SK-N-SH (cell line): ENCODE results near the gene CNNM3. TPM values are rescaled to one million over a fixed set of nuclear protein-coding genes. Genes with fewer than 3 reads are reported as not detected.
A peak's percentile ranks its signal among the peaks of the same experiment; 100 is the strongest.
"Not testable (repeated sequence)": the region's sequence is repeated elsewhere in the genome, so short reads cannot be mapped to it uniquely, and the experiment has no call there.

Source experiments
- CTCF ChIA-PET: fragments of 300-600, 350-600 bp; formaldehyde crosslinking; extraction: SDS; loops from one replicate; lab custom pipeline; 2021; lab: Yijun Ruan, JAX
- POLR2A ChIA-PET: fragments of 350-600 bp; sonication (Branson Sonifier 250); formaldehyde crosslinking; extraction: SDS; loops from one replicate; lab custom pipeline; 2020; ENCODE audit warnings: antibody characterized with exemption, inconsistent platforms; lab: Yijun Ruan, JAX
- DNase-seq: peaks from one replicate; pipeline ENCODE4 v3.0.0; 2012
- H2AFZ ChIP-seq: fragments of 200-600 bp; sonication (generic); 2 replicates; pipeline ENCODE4 v1.8.1; 2016; ENCODE audit warnings: antibody characterized with exemption, mild to moderate bottlenecking, low read depth
- H3F3A ChIP-seq: fragments of 200-600 bp; sonication (generic); replicated peaks from 2 replicates; pipeline ENCODE3; 2016; ENCODE audit warnings: antibody characterized with exemption, mild to moderate bottlenecking; ENCODE audit not compliant: insufficient read depth
- H3K27ac ChIP-seq, 2 experiments: fragments of 200-500 bp in 1 of 2; fragments of 200-600 bp in 1 of 2; sonication (Bioruptor generic) in 1 of 2; sonication (generic), shearing (Covaris generic) in 1 of 2; 2 replicates each; pipeline versions ENCODE4 v1.5.1 to v1.6.1; 2014 to 2016; ENCODE audit warnings: low read depth in 2 of 2, inconsistent platforms in 1 of 2, low read length in 1 of 2, mild to moderate bottlenecking in 1 of 2, mixed read lengths in 1 of 2
- H3K27me3 ChIP-seq: fragments of 200-600 bp; sonication (generic), shearing (Covaris generic); 2 replicates; pipeline ENCODE4 v1.6.1; 2016; ENCODE audit warnings: mixed run types; ENCODE audit not compliant: insufficient read depth
- H3K36me3 ChIP-seq, 2 experiments: fragments of 200-500 bp in 1 of 2; fragments of 200-600 bp in 1 of 2; sonication (Bioruptor generic) in 1 of 2; sonication (generic) in 1 of 2; replicated peaks in 1 of 2; 2 replicates each; pipeline versions ENCODE3 to v1.5.1; 2014 to 2016; ENCODE audit warnings: low read length in 1 of 2, mild to moderate bottlenecking in 1 of 2; ENCODE audit not compliant: insufficient read depth in 2 of 2, control insufficient read depth in 1 of 2
- H3K4me1 ChIP-seq, 2 experiments: fragments of 200-500 bp in 1 of 2; fragments of 200-600 bp in 1 of 2; sonication (Bioruptor generic) in 1 of 2; sonication (generic), shearing (Covaris generic) in 1 of 2; 2 replicates each; pipeline versions ENCODE4 v1.5.1 to v1.6.1; 2014 to 2016; ENCODE audit warnings: low read depth in 1 of 2, low read length in 1 of 2, mixed run types in 1 of 2; ENCODE audit not compliant: insufficient read depth in 2 of 2, control insufficient read depth in 1 of 2
- H3K4me2 ChIP-seq: fragments of 200-600 bp; sonication (generic), shearing (Covaris generic); 2 replicates; pipeline ENCODE4 v1.6.1; 2017; ENCODE audit warnings: mixed run types
- H3K4me3 ChIP-seq, 2 experiments: fragments of 200-500 bp in 1 of 2; fragments of 200-600 bp in 1 of 2; sonication (Bioruptor generic) in 1 of 2; sonication (generic), shearing (Covaris generic) in 1 of 2; 2 replicates each; pipeline versions ENCODE4 v1.5.1 to v1.8.1; 2014 to 2016; ENCODE audit warnings: low read depth in 2 of 2, inconsistent platforms in 1 of 2, low read length in 1 of 2, mild to moderate bottlenecking in 1 of 2, mixed read lengths in 1 of 2, moderate library complexity in 1 of 2
- H3K79me2 ChIP-seq: fragments of 200-600 bp; sonication (generic); 2 replicates; pipeline ENCODE4 v1.8.1; 2017; ENCODE audit warnings: mild to moderate bottlenecking; ENCODE audit not compliant: insufficient read depth
- H3K9ac ChIP-seq: fragments of 200-600 bp; sonication (generic); 2 replicates; pipeline ENCODE4 v1.6.1; 2017; ENCODE audit warnings: mixed run types
- H3K9me2 ChIP-seq: fragments of 200-600 bp; sonication (generic); 2 replicates; pipeline ENCODE4 v1.6.1; 2017; ENCODE audit warnings: mixed run types
- H3K9me3 ChIP-seq: fragments of 200-600 bp; sonication (generic); 2 replicates; pipeline ENCODE4 v1.6.1; 2017; ENCODE audit warnings: mixed run types, mild to moderate bottlenecking, moderate library complexity
- H4K20me1 ChIP-seq: fragments of 200-600 bp; sonication (generic); 2 replicates; pipeline ENCODE4 v1.6.1; 2017; ENCODE audit warnings: mild to moderate bottlenecking, mixed run types; ENCODE audit not compliant: insufficient read depth
- FOXM1 ChIP-seq: IDR thresholded peaks from 2 replicates; pipeline ENCODE4 v1.4.0; 2012; ENCODE audit warnings: low read depth, mild to moderate bottlenecking
- GATA2 ChIP-seq: sonication (generic); formaldehyde crosslinking; IDR thresholded peaks from 2 replicates; pipeline ENCODE4 v1.5.0; 2020; ENCODE audit warnings: mild to moderate bottlenecking, missing genetic modification reagents
- RFX5 ChIP-seq: IDR thresholded peaks from 2 replicates; pipeline ENCODE4 v1.6.1; 2012; ENCODE audit warnings: mild to moderate bottlenecking, improper control_type of control experiment, low read length
- RXRA ChIP-seq: IDR thresholded peaks from 2 replicates; pipeline ENCODE4 v1.4.0; 2012; ENCODE audit warnings: low read depth, mild to moderate bottlenecking, borderline replicate concordance
- TAF1 ChIP-seq: IDR thresholded peaks from 2 replicates; pipeline ENCODE4 v1.6.1; 2012; ENCODE audit warnings: low read depth, mild to moderate bottlenecking, low read length, moderate library complexity, borderline replicate concordance
- TCF12 ChIP-seq: IDR thresholded peaks from 2 replicates; pipeline ENCODE4 v1.4.0; 2012
- WGBS: methylation state at CpG from one replicate; pipeline ENCODE4 v1.1.6; 2017; ENCODE audit warnings: low lambda C conversion rate; 5-methylcytosine and 5-hydroxymethylcytosine counted together
- polyA plus RNA-seq, 3 experiments: library from polyadenylated mRNA; depleted of rRNA; stranded (reverse); fragments of >200 nt; gene quantifications; 2 replicates each; pipeline ENCODE4 v1.2.3, GENCODE V29; 2012
- TF ChIP-seq, protein P1 (sequence below): IDR thresholded peaks from 2 replicates; pipeline ENCODE4 v1.4.0; 2012; ENCODE audit warnings: low read depth, borderline replicate concordance

CNNM3 gene
- polyA plus RNA-seq, 1 of the 3 experiments (the other 2 are of a cell fraction): 14.7 TPM

DNA sequence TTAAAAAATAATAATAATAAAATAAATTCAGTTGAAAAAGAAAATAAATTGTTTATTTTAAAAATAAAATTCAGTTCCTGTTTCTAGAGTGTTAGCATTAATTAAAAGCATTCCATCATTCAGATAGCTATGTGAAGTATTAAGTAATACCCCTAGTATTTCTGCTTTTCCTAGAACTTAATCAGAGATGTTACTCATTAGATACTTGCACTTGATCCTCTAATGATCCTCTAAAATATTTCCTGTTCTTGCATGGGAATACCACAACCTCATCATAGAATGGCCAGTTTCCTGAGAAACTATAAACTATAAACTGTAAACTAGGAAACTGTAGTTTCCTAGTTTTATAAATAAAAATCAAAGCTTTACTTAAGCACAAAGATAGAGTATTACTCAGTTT lies 11.1 kb upstream of the CNNM3 start:
- H2AFZ ChIP-seq: no peak overlapping the region
- no peaks in the 10 kb centered on the region for H3K9me2 ChIP-seq
- H3K9ac ChIP-seq: no peak overlapping the region
- no peak overlapping the region for H3K4me2 ChIP-seq
- no peaks in the 10 kb centered on the region for H3K79me2 ChIP-seq
- no peak overlapping the region for H3K4me3 ChIP-seq
- ChIA-PET POLR2A (no interaction called here), CTCF (no interaction called here)
- DNase-seq: no peak
- no peaks in the 10 kb centered on the region for H4K20me1 ChIP-seq
- H3K27ac ChIP-seq: peak overlapping the region in 1 of 2 experiments; percentile 53; a peak in 1 of 4 replicates
- peaks cover 0 to 17% of the 10 kb centered on the region in 2 experiments; a peak in 1 of 4 replicates for H3K4me1 ChIP-seq
- no peaks in the 10 kb centered on the region for H3K36me3 ChIP-seq
- H3K27me3 ChIP-seq: no peaks in the 10 kb centered on the region
- TF ChIP-seq FOXM1 (no peak), TAF1 (no peak)
- TF ChIP-seq, protein P1, sequence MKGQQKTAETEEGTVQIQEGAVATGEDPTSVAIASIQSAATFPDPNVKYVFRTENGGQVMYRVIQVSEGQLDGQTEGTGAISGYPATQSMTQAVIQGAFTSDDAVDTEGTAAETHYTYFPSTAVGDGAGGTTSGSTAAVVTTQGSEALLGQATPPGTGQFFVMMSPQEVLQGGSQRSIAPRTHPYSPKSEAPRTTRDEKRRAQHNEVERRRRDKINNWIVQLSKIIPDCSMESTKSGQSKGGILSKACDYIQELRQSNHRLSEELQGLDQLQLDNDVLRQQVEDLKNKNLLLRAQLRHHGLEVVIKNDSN: no peak
- no peaks in the 10 kb centered on the region for H3F3A ChIP-seq
- no peaks in the 10 kb centered on the region for H3K9me3 ChIP-seq

DNA sequence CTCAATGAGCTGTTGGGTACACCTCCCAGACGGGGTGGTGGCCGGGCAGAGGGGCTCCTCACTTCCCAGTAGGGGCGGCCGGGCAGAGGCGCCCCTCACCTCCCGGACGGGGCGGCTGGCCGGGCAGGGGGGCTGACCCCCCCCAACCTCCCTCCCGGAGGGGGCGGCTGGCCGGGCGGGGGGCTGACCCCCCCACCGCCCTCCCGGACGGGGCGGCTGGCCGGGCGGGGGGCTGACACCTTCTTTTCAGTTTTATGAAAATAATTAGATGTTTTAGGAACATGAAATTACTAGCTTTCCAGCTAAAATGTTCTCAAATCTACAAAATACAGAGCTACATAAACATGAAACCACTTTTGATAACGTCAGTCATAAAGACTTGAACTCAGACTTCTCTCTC lies 10.1 kb upstream of the CNNM3 start:
- H3F3A ChIP-seq, H3K27ac ChIP-seq, H3K79me2 ChIP-seq, H3K36me3 ChIP-seq, H3K9me3 ChIP-seq, H3K4me2 ChIP-seq, H2AFZ ChIP-seq, DNase-seq, POLR2A ChIA-PET, H3K9me2 ChIP-seq, H3K27me3 ChIP-seq, H4K20me1 ChIP-seq, H3K9ac ChIP-seq, H3K4me3 ChIP-seq: not testable (repeated sequence)
- peaks cover 0 to 11% of the 10 kb centered on the region in 2 experiments; a peak in 1 of 4 replicates for H3K4me1 ChIP-seq
- WGBS: 97% methylated on average over 17 of the region's 20 CpGs
- CTCF ChIA-PET: interaction anchor here (1.1 to 1.5 kb wide), 2 partner anchors 10 to 22 kb away, joined by 3 to 6 read pairs; partner anchors contain the start of gene CNNM3

DNA sequence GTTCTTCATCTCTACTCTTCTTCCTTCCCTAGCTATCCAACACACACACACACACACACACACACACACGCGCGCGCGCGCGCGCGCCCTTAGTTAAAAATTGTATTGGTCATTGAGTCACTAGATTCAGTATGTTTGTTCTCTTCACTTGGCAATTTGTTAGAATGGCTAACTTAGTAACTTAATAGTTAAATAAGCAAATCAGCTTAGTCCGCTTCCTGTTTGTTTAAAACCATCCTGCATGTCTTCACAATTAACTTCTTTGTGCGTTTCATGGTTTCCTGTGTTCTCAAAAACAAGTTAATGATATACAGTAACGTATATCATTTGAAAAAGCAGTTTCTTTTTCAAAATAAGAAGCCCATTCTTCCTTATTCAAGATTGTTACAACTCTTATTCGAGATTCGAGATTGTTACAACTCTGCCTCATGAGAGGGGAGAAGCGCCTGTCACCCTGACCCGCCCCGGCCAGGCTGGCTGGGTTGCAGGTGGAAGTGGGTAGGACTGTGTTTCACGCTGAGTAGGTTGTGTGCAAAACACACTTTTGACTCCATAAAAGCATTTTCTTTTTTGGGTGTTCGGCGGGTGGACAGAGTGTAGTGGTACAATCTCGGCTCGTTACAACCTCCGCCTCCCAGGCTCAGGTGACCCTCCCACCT lies 9.5 kb upstream of the CNNM3 start:
- Histone ChIP-seq H3K9me2 (no peaks in the 10 kb centered on the region), H4K20me1 (no peaks in the 10 kb centered on the region), H3F3A (no peaks in the 10 kb centered on the region), H3K36me3 (peaks cover 0 to 2% of the 10 kb centered on the region in 2 experiments), H3K9me3 (no peaks in the 10 kb centered on the region), H3K27me3 (no peaks in the 10 kb centered on the region), H3K4me1 (peaks cover 0 to 11% of the 10 kb centered on the region in 2 experiments; a peak in 1 of 4 replicates), H3K27ac (no peak overlapping the region), H3K4me2 (no peak overlapping the region), H3K79me2 (no peaks in the 10 kb centered on the region), H3K9ac (no peak overlapping the region), H3K4me3 (no peak overlapping the region), H2AFZ (no peak overlapping the region)
- no peak for DNase-seq
- 92% methylated on average over 23 of the region's 23 CpGs for WGBS
- CTCF ChIA-PET: interaction anchor here (0.8 to 1.5 kb wide), 3 partner anchors 10 to 257 kb away, joined by 3 to 6 read pairs (median 3); partner anchors contain the start of gene CNNM3
- POLR2A ChIA-PET: no interaction called here
- no peak for TF ChIP-seq TCF12
- no peak for TF ChIP-seq RFX5
- no peak for TF ChIP-seq GATA2 (CRISPR knock-in tag)
- no peak for TF ChIP-seq RXRA
- no peak for TF ChIP-seq FOXM1
